Ishikawa (cell line): ENCODE data around the gene MYOZ3.

Source experiments
- CEBPB ChIP-seq: IDR thresholded peaks from 2 replicates; pipeline ENCODE4 v1.6.1; 2012
- EP300 ChIP-seq: IDR thresholded peaks from 2 replicates; pipeline ENCODE4 v1.6.1; 2012; ENCODE audit warnings: borderline replicate concordance
- FOXM1 ChIP-seq: IDR thresholded peaks from 2 replicates; pipeline ENCODE4 v1.6.1; 2012; ENCODE audit warnings: low read depth, borderline replicate concordance
- RAD21 ChIP-seq: IDR thresholded peaks from 2 replicates; pipeline ENCODE4 v1.6.1; 2012; ENCODE audit warnings: low read depth
- TAF1 ChIP-seq: IDR thresholded peaks from 2 replicates; pipeline ENCODE4 v1.6.1; 2012; ENCODE audit warnings: low read depth, mild to moderate bottlenecking
- TF ChIP-seq, protein P1 (sequence below): IDR thresholded peaks from 2 replicates; pipeline ENCODE4 v1.6.1; 2012
- TF ChIP-seq, protein P2 (sequence below): IDR thresholded peaks from 2 replicates; pipeline ENCODE4 v1.6.1; 2012

DNA sequence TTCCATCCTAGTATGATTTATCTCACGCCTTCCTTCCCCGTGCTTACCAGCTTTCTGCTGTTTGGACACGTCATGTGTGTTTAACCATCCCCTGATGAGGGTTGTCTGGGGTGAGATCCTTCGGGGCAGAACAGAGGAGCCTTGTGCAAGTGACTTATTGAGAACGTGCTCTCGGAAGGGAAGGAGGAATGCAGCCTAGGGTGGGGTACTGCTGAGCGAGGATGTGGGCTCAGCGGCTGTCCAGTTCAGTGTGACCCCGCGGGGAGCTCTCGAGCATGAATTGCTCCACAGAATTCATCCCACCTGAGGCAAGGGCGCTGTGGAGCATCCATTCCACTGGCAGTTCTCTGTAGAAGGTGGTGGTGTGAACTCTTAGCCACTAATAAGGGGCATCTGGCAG, 4.0 kb downstream of the MYOZ3 start:
- TF ChIP-seq, protein P1, sequence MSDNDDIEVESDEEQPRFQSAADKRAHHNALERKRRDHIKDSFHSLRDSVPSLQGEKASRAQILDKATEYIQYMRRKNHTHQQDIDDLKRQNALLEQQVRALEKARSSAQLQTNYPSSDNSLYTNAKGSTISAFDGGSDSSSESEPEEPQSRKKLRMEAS: no peak
- TF ChIP-seq FOXM1 (no peak), EP300 (no peak), TAF1 (no peak), CEBPB (no peak), RAD21 (no peak)
- TF ChIP-seq, protein P2, sequence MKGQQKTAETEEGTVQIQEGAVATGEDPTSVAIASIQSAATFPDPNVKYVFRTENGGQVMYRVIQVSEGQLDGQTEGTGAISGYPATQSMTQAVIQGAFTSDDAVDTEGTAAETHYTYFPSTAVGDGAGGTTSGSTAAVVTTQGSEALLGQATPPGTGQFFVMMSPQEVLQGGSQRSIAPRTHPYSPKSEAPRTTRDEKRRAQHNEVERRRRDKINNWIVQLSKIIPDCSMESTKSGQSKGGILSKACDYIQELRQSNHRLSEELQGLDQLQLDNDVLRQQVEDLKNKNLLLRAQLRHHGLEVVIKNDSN: no peak
